Parathyroid adenoma (tissue), 2 donors: ENCODE results near the gene KAZN.

ENCODE experiments used
- H2AFZ ChIP-seq: fragments of 300-600 bp; sonication (generic); one replicate; pipeline ENCODE4 v1.7.0; 2017; ENCODE audit warnings: antibody characterized with exemption, mild to moderate bottlenecking
- H3K27ac ChIP-seq: fragments of 300-600 bp; sonication (generic); one replicate; pipeline ENCODE4 v1.7.0; 2017
- H3K27me3 ChIP-seq: fragments of 300-600 bp; sonication (generic); one replicate; pipeline ENCODE4 v1.7.0; 2017; ENCODE audit warnings: low read length; ENCODE audit not compliant: control insufficient read depth, insufficient read depth
- H3K36me3 ChIP-seq: fragments of 300-600 bp; sonication (generic); one replicate; pipeline ENCODE4 v1.7.0; 2017; ENCODE audit warnings: low read length; ENCODE audit not compliant: control insufficient read depth, insufficient read depth
- H3K4me1 ChIP-seq: fragments of 300-600 bp; sonication (generic); one replicate; pipeline ENCODE4 v1.7.0; 2017; ENCODE audit warnings: control low read depth
- H3K4me2 ChIP-seq: fragments of 300-600 bp; sonication (generic); one replicate; pipeline ENCODE4 v1.7.0; 2017; ENCODE audit warnings: low read length
- H3K4me3 ChIP-seq: fragments of 300-600 bp; sonication (generic); one replicate; pipeline ENCODE4 v1.7.0; 2017; ENCODE audit warnings: low read depth, low read length
- H3K79me2 ChIP-seq: fragments of 300-600 bp; sonication (generic); one replicate; pipeline ENCODE4 v1.7.0; 2017; ENCODE audit warnings: control low read depth
- H3K9ac ChIP-seq: fragments of 300-600 bp; sonication (generic); one replicate; pipeline ENCODE4 v1.7.0; 2017; ENCODE audit warnings: mild to moderate bottlenecking
- H3K9me3 ChIP-seq: fragments of 300-600 bp; sonication (generic); one replicate; pipeline ENCODE4 v1.7.0; 2017; ENCODE audit warnings: low read length; ENCODE audit not compliant: control insufficient read depth
- CTCF ChIP-seq: fragments of 300-600 bp; sonication (generic); IDR thresholded peaks from one replicate; pipeline ENCODE4 v1.7.0; 2017; ENCODE audit warnings: antibody characterized with exemption, mild to moderate bottlenecking
- donor health status: primary hyperparathyroidism.

KAZN gene

GRCh38 chr1:14894811-14895560 is 296.5 kb downstream of the KAZN start:
- Histone ChIP-seq H3K27me3 (no peaks in the 10 kb centered on the region), H3K9ac (no peak overlapping the region), H3K4me3 (no peak overlapping the region), H2AFZ (no peak overlapping the region), H3K4me1 (peaks cover 12% of the 10 kb centered on the region), H3K9me3 (no peaks in the 10 kb centered on the region), H3K36me3 (no peaks in the 10 kb centered on the region), H3K4me2 (no peak overlapping the region), H3K27ac (no peak overlapping the region), H3K79me2 (no peaks in the 10 kb centered on the region)
- no peak for TF ChIP-seq CTCF

- Histone ChIP-seq H3K9ac (no peak overlapping the region), H3K27ac (no peak overlapping the region), H3K36me3 (no peaks in the 10 kb centered on the region), H3K27me3 (no peaks in the 10 kb centered on the region), H3K4me3 (no peak overlapping the region), H3K4me1 (peaks cover 12% of the 10 kb centered on the region), H3K4me2 (no peak overlapping the region), H2AFZ (no peak overlapping the region), H3K79me2 (no peaks in the 10 kb centered on the region), H3K9me3 (no peaks in the 10 kb centered on the region)
- no peak for TF ChIP-seq CTCF
These were observed 297.2 kb downstream of the KAZN start for GRCh38 chr1:14895727-14896126.

GRCh38 chr1:14896381-14897079 is 298.0 kb downstream of the KAZN start:
- H3K27ac ChIP-seq, result no peak overlapping the region
- peaks cover 12% of the 10 kb centered on the region for H3K4me1 ChIP-seq
- no peak for TF ChIP-seq CTCF
- no peak overlapping the region for H3K9ac ChIP-seq
- no peaks in the 10 kb centered on the region for H3K36me3 ChIP-seq
- H3K79me2 ChIP-seq, result no peaks in the 10 kb centered on the region
- H3K9me3 ChIP-seq, result no peaks in the 10 kb centered on the region
- H3K27me3 ChIP-seq, result no peaks in the 10 kb centered on the region
- no peak overlapping the region for H3K4me2 ChIP-seq
- no peak overlapping the region for H2AFZ ChIP-seq
- no peak overlapping the region for H3K4me3 ChIP-seq

GRCh38 chr1:14897080-14897449 is 298.6 kb downstream of the KAZN start:
- H3K4me2 ChIP-seq, result no peak overlapping the region
- no peak overlapping the region for H3K4me3 ChIP-seq
- H3K36me3 ChIP-seq, result no peaks in the 10 kb centered on the region
- H2AFZ ChIP-seq, result no peak overlapping the region
- no peak for TF ChIP-seq CTCF
- H3K27ac ChIP-seq, result no peak overlapping the region
- no peak overlapping the region for H3K9ac ChIP-seq
- H3K9me3 ChIP-seq, result no peaks in the 10 kb centered on the region
- H3K4me1 ChIP-seq, result peaks cover 12% of the 10 kb centered on the region
- H3K27me3 ChIP-seq, result no peaks in the 10 kb centered on the region
- no peaks in the 10 kb centered on the region for H3K79me2 ChIP-seq
